ENCODE data around the gene SFMBT1.
A peak's percentile ranks its signal among the peaks of the same experiment; 100 is the strongest.

Gene SFMBT1, protein sequence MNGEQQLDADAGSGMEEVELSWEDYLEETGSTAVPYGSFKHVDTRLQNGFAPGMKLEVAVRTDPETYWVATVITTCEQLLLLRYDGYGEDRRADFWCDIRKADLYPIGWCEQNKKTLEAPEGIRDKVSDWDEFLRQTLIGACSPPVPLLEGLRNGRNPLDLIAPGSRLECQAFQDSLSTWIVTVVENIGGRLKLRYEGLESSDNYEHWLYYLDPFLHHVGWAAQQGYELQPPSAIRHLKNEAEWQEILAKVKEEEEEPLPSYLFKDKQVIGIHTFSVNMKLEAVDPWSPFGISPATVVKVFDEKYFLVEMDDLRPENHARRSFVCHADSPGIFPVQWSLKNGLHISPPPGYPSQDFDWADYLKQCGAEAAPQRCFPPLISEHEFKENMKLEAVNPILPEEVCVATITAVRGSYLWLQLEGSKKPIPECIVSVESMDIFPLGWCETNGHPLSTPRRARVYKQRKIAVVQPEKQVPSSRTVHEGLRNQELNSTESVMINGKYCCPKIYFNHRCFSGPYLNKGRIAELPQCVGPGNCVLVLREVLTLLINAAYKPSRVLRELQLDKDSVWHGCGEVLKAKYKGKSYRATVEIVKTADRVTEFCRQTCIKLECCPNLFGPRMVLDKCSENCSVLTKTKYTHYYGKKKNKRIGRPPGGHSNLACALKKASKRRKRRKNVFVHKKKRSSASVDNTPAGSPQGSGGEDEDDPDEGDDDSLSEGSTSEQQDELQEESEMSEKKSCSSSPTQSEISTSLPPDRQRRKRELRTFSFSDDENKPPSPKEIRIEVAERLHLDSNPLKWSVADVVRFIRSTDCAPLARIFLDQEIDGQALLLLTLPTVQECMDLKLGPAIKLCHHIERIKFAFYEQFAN

DNA sequence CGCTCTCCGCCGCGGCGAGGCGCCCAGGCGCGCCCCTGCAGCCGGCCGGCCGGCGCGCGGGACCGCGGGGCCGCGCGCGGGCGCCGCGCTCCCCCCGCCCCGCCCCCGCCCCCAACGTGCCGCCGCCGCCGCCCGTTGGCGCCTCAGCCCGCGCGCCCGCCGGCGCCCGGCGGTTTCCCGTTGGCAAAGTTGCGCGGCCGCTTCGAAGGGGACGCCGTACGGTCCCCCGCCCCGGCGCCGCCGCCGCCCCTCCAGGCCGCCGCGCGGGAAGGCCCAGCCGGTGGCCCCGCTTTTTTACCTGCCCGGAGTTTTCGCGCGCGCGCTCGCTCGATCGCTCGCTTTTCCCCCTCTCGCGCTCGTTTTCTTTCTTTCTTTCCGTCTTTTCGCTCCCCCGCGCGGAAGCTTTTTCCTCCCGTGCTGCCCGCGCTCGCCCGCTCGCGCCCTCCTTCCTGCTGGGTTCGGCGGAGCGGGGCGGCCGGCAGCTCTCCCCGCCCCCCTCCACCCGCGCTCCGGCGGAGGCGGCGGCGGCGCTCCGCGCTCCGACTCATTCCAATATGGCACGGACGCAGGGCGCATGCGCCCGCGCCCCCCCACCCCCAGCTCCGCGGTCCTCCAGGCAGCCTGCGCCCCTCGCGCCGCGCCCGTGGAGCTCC lies at the start of gene SFMBT1:
Gene SFMBT1, minus strand, starts transcription at position 556 of the 653 bp plus-strand sequence. CDS start 76,945 bp downstream, outside the sequence.
- FAIRE-seq (peak; percentile 80), DNase-seq (ENCODE audit: insufficient read length, low spot score) (peak; percentile 83)

DNA sequence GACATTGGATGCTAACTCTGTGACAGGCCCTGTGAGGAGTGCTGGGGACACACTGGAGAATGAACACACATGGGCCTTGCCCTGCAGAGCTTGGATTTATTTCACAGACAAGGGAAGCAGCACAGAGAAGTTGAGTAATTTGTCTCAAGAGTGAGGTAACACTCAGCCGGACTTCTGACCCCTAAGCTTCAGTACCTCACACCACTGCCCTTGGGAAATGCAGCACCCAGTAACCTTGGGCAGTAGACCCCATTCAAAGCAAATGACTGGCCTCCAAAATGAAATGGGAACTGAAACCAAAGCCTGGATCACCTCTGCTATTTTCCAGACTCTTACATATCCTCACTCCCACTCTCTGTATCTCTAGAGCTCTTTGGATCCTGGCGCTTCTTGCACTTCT lies 47.1 kb upstream of the SFMBT1 start:
- no peak for FAIRE-seq
- no peak for DNase-seq (ENCODE audit: insufficient read length, low spot score)

DNA sequence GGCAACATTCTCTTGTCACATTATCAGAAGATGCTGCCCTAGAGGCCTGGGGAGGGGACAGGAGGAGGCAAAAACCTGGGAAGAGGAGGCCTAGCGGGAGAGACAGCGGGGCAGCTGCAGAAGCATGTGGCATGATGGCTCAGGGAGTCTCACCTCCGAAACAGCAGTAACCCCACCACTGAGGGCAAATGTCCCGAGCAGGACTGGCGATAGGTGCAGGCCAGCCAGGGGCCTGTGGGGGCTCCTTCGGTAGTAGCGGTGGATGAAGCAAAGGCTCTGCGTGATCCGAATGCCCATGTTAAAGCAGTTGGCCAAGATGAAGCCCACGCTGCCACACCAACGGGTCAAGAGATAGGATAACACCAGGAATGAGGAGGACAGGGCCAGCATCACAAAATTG lies 46.3 kb upstream of the SFMBT1 start:
- DNase-seq (ENCODE audit: insufficient read length, low spot score) (no peak), FAIRE-seq (no peak)

DNA sequence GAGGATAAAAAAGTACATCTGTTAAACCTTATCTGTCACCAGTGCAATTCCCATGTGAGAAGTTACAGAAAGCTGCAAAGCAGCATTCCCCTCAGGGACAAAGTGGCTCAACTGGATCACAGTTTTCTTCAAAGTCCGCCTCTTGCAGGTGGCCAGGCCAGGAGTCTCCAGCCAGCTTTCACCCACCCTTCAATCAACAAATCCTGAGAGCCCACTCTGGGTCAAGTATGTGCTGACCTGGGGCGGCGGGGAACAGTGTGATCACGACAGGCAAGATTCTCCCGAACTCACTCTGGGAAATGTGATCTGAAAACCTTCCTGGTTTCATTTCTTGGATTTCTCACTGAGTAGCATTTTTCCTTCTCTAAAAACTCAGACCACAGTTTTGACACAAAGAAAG lies 45.1 kb upstream of the SFMBT1 start:
- FAIRE-seq (no peak), DNase-seq (ENCODE audit: insufficient read length, low spot score) (no peak)

DNA sequence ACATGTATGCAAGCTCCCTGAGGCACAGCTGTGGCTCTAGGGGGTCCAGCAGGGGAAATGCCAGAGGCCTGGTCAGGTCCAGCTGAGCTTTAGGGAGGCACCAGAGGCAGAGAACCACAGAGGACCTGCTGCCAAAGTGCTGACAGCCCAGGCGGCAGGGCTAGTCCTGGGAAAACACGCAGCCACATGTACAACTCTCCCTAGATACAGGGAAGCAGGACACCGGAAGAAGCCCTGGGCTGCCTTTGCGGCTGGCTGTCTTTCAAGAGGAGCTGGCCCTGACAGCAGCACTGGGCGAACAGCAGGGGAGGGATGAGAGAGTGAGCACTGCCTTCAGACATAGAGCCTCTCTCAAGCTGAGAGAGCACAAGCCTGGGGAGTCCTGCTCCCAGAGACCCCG lies 43.6 kb upstream of the SFMBT1 start:
- DNase-seq (ENCODE audit: insufficient read length, low spot score) = no peak
- FAIRE-seq = no peak

DNA sequence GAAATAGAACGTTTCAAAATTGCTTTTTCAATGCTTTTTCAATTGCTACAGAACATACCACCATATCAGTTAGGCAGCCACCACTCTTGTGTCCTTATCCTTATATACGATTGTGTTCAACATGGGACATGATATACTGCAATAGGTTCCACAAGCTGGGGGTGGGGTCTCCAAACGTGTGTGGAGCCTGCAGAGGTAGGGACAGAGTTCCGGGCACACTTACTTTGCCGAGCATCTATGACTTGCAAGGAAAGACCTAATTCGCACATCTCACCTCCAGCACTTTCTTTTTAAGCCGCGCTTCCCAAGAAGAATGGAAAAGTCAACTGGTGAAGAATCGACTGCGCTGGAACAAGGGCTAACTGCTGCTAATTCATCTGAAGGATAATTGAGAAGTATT lies 39.6 kb upstream of the SFMBT1 start:
- DNase-seq (ENCODE audit: insufficient read length, low spot score) = no peak
- FAIRE-seq = no peak

DNA sequence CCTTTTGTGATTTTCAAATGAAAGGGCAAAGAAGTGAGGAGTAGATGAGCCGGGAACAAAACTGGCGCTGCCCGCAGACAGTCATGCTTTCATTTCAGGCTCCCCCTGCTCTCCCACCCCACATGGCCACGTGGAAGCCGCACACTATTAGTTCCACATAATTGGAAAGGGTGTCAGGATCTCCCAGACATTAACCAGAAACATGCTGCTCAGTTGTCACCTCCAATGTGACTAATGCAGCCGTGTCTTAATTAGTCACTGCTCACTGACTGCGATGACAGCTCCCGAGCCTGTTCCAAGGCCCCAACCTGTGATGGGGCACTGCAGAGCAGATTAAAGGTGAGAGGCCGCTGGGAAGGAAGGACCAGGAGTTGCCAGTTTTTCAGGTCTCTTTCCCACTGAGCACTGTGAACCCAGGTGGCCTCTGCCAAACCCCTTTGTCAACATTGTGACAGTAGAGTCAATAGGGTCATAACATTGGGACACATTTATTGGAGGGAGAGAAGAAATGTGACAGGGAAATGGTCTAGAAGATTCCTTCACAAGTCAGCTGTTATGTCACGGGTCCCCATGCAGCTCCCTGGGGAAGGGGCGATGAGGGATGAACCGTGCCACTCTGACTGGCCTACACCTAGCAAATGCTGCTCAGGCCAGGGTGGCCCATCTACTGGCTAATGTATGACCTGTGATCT lies 38.6 kb upstream of the SFMBT1 start:
- no peak for FAIRE-seq

DNA sequence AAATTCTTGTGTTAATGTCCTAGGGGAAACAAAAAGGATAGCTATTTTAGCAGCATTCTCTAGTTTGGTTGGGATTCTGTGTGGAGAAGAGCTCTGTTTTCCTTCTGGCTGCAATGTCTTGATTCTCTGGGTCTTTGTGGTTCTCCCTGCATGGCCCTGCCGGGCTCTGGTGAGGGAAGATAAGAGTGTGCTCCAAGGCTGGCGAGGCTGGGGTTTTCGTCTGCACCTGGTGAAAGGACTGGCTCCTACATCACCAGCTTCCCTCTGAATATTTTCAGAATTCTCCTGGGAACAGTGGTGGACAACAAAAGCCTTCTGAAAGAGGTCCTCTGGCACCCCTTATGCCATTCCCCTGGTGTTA lies 38.1 kb upstream of the SFMBT1 start:
- FAIRE-seq (no peak), DNase-seq (ENCODE audit: insufficient read length, low spot score) (no peak)

More for the DNA sequence above, 38.6 kb upstream of the SFMBT1 start:
- no peak for DNase-seq (ENCODE audit: insufficient read length, low spot score)

DNA sequence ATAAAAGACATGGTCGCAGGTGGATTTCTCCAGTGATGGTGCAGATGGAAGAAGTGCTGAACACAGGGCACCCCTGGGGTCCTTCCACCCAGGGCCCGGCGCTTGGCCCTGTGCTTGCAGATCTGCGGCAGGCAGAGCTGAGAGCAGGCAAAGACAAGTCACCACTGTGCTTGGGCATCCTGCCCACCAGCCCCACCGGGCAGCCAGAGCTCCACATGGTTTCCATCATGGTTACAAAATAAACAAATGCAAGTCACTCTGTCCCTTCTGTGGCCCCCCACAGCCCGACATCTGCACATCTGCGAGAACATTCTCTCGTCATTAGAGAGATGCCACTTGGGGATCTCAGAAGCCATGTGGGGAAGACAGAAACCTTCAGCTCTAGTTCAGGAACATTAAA lies 37.6 kb upstream of the SFMBT1 start:
- FAIRE-seq (no peak), DNase-seq (ENCODE audit: insufficient read length, low spot score) (no peak)

DNA sequence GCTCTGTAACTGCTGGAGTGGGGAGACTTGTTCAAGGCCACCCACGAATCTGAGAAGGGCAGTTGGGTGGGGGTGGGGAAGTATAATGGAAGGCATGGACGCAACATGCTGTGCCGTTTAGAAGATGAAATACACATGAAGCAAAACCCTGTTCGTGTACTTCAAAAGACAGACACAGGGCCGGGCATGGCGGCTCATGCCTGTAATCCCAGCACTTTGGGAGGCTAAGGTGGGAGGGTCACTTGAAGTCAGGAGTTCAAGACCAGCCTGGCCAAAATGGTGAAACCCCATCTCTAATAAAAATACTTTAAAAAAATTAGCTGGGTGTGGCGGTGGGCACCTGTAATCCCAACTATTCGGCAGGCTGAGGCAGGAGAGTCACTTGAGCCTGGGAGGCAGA lies 36.9 kb upstream of the SFMBT1 start:
- FAIRE-seq (no peak), DNase-seq (ENCODE audit: insufficient read length, low spot score) (no peak)

DNA sequence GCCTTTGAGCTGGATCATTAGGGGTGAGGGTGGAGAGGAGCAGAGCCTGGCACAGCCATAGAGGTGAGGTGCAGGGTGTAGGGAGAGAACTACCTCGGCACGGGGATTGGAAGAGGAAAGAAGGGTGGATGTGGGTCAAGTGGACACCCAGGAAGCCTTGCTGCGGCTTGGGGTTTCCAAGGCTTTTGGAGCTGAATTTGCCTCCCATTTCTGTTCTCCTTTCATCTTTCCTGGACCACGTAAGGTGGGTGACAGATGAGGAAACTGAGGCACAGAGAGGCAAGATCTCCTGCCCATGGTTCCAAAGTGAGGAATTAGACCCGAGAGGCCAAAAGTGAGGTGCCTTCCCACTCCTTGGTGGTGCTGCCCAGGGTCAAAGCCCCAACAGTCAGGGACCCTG lies 35.4 kb upstream of the SFMBT1 start:
- DNase-seq (ENCODE audit: insufficient read length, low spot score) = no peak
- no peak for FAIRE-seq

DNA sequence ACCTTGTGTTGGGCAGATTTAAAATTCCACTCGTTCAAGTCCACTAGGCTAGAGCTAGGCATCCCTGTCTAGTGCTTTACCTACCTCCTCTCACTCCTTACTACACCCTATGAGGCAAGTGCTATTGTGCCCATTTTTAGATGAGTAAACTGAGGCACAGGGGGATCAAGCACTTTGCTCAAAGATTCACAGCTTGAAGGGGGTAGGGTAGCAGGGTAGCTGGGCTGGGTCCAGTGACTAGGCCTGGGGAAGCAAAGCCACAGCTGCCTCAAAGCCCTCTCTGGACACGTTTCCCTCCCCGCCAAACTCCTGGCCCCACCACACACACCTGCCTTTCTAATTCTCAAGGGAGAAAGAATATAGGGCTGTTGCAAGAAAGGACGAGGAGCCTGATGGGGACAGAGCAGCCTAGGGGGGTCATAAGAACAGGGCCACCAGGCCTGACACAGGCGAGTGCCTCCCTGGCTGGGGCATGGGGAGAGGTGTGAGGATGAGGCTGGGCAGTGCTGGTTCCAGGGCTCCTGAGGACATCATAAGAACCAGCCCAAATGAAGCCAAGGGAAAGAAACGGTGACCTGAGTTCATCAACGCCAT lies 34.8 kb upstream of the SFMBT1 start:
- no peak for FAIRE-seq
- DNase-seq (ENCODE audit: insufficient read length, low spot score) = no peak

DNA sequence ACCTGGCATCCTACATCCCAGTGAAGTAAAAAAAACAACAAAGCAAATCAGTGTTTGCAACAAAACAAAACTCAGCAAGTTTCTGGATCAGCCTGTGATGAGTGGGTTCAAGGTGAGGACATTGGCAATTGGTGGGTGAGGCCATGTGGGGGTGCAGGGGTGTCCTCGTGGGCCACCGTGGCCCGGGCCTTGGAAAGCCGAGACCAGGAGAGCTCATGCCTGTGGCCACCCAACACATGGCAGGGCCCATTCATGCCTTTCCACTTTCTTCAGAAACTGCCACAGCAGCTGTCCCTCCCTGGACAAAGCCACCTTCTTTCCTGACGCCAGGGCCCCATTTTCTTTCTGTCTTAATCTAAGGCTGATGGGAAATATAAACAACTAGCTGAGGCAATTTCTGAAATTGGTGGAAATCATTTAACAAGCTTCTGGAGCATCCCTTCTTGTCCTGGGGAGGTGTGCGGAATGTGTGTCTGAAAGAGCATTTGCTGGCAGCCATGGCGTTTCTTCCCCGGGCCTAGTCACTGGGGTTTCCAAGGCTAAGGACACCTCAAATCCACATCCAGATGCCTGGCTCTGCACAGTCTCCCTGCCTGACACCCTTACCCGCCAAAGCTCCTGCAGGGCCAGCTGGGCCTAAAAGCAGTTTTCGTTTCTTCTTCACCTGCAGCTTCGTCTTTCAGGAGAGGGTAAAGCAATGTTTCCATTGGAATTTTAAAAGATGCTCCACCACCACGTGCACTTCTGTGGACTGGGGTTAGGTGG lies 34.1 kb upstream of the SFMBT1 start:
- DNase-seq (ENCODE audit: insufficient read length, low spot score) = no peak
- no peak for FAIRE-seq

DNA sequence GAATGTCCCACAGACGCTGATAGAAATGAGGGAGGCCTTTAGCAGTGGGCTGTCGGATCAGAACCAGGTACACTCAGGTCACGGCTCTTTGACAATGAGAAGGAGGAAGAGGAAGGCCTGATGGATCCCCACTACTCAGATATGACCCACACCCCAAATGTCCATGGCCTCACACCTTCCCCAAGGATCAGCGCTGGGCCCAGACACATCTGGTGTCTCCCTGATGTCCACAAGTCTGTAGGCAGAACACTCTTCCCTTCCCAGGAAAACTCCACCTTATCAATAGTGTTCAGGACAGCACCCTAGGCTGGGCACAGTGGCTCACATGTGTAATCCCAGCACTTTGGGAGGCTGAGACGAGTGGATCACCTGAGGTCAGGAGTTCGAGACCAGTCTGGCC lies 33.3 kb upstream of the SFMBT1 start:
- FAIRE-seq (no peak), DNase-seq (ENCODE audit: insufficient read length, low spot score) (no peak)

DNA sequence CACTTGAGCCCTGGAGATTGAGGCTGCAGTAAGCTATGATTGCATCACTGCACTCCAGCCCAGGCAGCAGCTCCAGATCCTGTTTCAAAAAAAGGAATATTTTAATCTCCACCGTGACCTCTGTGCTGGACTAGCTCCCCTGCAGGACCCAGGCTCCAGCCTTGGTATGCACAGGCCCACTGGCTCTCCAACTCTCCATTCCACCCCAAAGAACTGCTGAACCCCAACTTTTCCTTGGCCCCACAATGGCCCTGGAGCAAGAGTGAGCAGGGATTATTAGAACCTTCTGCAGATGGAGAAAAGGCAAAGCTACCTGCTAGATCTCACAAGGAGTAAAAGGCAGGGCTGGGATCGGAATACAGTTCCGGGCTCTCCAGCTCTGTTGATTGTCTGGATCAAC lies 32.8 kb upstream of the SFMBT1 start:
- DNase-seq (ENCODE audit: insufficient read length, low spot score) = no peak
- no peak for FAIRE-seq

DNA sequence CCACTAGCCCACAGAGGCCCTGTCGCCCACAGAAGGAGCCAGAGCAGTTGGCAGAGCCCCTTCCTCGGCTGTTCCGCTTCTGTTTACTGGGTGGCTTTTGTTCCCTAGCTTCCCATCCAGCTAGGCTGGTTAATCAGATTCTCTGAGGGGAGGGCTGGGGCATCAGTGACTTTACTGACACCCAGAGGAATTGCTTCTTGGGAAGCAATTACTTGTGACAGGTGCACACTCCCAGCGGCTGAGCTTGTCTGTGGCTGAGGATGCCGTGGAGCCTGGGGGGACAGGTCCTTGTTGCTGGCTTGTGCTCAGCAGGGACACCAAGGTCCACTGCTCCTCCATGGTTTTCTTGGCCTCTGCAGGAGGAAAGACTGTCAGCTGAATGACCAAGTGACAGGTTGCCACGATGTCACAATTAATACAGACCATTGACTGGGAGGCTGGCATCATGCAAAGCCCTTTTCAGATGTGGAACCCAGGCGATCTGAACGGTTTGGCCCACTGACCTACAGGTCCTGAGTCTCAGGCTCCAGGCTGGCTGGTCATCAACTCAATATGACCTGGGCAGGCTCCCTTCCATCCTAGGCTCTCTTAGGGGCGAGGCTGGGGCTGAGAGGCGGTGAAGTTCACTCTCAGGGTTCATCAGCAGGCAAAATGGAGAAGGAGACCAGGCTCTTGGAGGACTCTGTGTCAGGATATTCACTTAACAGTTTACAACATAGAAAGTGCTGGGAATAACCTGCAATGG lies 31.8 kb upstream of the SFMBT1 start:
- DNase-seq (ENCODE audit: insufficient read length, low spot score) (no peak), FAIRE-seq (no peak)

DNA sequence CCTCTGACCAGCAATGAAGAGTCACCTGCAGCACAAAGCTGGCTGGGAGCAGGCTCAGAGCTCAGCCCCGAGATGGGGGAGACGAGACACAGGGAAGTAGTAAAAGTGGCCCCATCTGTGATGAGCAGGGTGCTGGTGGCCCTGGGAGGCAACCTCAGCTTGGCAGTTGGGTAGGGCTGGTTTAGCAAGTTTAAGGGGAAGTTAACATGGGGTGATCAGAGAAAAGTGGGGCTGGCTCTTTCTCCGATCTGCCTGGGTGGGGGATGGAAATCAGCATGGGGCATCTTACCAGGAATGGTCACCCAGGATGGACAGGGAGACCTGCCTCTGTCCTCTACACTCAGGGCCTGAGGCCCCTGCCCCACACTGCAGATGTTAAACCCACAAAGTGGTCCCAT lies 29.9 kb upstream of the SFMBT1 start:
- no peak for DNase-seq (ENCODE audit: insufficient read length, low spot score)
- no peak for FAIRE-seq

DNA sequence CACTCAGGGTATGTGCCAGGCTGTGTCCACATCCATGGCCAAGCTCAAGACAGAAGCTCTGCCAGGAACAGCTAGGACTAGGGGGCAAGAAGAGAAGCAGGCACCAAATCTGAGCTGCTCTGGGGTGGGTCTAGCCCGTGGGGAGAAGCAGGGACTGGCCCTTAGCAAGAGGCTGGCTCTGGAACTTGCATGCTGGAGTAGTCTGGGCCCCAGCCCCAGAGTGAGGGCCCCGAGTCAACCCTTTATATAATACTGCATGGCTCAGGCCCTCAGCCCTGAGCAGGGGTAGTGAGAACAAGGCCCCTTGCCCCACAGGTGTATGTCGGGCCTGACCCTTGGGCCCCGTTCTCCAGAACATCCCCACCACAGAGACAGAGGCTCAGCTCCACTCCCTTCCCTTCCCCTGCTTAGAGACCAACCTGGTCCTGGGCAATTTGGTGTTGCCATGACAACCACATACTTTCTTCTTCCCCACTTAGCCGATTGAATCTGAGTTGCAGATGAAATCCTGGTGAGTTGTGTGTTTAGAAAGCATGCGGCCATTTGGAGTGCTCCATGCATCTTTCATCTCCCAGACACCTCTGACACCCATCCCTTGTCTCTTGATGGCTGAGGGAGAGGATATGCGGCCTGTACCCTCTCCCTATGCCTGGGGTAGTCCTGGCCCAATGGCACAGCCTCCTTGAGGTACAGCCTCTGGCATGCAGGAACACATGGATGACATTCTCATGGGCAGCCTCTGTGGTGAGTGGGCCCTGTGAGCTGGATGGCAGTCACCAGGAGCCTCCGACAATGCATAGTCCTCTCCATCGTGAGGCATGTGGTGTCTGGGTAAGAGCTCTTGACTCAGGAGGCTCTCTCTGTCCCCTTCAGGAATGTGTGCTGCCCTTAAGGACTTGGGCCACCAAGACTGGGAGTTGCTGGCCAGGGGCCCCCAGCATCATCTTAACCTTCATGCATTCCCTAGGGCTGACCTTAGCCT lies 29.2 kb upstream of the SFMBT1 start:
- DNase-seq (ENCODE audit: insufficient read length, low spot score) (no peak), FAIRE-seq (no peak)
